Islet of Langerhans (tissue), 1 donor: Measurements from ENCODE around the gene FMO5.
"Not testable (repeated sequence)": the region's sequence is repeated elsewhere in the genome, so short reads cannot be mapped to it uniquely, and the experiment has no call there.

Experiments used
- FAIRE-seq: peaks from one replicate; lab custom pipeline; 2011; peaks lifted over from hg19 to GRCh38; lab: Jason Lieb, UNC

FMO5 gene, protein sequence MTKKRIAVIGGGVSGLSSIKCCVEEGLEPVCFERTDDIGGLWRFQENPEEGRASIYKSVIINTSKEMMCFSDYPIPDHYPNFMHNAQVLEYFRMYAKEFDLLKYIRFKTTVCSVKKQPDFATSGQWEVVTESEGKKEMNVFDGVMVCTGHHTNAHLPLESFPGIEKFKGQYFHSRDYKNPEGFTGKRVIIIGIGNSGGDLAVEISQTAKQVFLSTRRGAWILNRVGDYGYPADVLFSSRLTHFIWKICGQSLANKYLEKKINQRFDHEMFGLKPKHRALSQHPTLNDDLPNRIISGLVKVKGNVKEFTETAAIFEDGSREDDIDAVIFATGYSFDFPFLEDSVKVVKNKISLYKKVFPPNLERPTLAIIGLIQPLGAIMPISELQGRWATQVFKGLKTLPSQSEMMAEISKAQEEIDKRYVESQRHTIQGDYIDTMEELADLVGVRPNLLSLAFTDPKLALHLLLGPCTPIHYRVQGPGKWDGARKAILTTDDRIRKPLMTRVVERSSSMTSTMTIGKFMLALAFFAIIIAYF

DNA sequence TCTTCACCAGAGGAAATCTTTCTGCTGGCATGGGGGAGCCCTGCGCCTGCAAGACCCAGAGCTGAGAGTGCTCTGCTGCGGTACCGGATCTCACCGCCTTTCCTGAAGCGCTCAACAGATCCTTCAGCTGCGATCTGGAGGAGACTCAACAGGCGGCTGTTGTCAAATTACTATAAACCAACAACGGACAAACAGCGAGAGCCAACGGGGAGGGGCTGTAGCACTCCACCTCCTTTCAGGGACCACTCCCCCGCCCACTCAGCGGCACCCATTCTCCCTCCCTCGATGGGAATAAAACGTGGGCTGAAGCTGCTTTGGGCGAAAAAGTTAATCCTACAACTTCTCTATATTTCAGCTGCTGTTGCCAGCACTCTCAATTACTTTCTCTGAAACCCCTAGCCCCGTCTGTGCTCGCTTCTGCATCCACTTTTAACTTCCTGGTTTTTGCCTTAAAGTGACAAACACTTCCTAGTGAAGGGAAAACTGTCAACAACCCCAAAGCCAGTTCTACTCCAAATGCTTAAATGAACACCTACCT lies at the start of gene FMO5:
FMO5 (minus strand) TSS at position 147 of the 538 bp plus-strand sequence. CDS start 310 bp downstream, outside the sequence.
- FAIRE-seq, result no peak

DNA sequence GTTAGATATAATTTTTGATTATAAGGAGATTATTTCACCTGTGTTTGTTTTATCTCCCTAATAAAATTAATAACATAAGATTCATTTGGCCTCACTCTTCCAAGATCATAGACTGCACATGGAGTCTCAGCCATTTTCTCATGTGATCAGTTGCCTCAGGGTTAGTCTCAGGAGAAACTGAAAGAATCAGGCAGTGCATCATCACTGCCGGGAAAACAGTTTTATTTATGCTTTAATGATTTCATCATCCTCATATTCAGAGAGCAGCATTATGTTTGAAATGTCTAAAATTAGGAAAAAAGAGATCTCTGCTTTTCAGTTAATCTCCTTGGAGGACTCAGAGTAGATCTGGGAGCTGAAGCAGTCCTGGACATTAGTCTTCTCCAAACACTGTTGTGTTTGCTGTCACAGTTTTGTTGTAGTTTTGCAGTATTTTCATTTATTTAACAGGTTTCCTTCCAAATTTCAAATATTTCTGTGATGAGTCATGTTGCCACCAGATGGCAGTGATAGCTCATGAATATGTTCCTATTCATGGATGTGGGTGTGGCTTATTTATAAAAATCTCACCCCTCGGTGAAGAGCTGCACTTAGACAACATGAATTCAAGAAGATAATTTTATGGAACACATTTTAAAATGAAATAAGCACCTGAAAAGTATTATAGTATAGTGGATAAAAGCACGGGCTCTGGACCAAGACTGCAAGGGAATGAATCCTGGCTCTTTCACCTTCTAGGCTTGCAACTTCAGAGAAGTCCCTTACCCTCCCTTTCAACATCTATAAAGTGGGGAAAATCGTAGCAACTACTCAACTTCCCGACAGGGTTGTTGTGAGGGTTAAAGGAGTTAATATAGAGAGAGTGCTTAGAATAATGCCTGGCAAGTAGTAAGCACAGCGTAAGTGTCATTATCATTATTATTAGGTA lies 48.5 kb upstream of the FMO5 start:
- FAIRE-seq, result peak; percentile 87

DNA sequence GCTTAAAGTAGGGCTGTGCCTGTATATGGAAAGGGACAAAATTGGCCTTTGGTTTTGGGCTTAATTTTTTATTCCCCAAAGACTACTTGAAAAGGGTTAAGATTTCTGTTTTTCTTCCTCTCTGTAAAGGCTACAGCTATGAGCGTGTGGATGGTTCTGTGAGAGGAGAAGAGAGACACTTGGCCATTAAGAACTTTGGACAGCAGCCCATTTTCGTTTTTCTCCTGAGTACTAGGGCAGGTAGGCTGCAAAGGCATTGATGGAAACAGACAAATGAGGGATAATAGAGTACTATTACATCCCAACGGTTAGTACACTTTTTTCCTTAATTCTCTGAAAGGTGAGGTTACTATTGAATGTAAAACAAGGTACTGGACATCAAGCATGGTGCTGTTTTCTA lies 46.9 kb upstream of the FMO5 start:
- no peak for FAIRE-seq

DNA sequence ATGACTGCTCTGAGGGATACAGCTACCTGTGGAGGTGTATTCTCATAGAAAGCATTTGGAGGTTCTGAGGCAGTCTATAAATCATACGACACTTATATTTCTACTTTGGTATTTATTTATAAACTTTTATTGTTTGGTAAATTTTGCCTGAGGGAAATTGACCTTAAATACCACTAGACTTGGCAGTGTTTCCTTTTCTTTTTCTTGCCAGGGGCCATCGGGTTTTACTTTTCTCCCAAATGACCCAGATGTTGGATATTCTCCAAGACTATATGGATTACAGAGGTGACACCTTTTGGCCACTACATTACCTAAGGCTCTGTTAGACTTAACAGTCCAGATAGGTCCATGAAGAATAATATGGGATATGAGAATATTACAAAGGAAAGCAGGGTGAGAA lies 45.6 kb upstream of the FMO5 start:
- no peak for FAIRE-seq

DNA sequence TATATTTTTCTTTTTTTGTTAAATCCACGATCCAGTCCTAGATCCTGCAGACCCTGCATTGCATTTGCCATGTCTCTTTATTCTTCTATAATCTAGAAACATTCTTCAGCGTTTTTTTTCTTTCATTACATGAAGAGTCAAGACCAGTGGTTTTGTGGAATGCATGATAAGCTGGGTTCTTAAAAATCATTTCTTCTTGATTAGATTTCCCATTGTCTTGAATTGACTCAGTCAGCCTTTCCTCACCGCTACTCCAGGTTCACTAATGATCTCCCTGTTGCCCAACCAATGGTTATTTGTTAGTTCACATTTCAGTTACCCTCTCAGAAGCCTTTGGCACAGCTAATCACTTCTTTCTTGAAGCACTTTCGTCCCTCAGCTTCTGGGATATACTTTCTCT lies 42.6 kb upstream of the FMO5 start:
- no peak for FAIRE-seq

DNA sequence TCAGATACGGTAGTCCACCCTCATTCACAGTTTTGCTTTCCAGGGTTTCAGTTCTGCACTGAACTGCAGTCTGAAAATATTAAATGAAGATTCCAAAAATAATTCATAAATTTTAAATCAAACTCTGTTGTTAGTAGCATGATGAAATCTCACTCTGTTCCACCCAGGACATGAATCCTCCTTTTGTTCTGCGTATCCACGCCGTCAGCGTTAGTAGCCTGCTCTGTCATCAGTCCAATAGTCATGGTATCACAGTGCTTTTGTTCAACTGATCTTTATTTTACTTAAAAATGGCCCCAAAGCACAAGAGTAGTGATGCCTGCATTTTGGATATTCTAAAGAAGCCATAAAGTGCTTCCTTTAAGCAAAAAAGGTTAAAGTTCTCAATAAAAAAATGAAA lies 41.2 kb upstream of the FMO5 start:
- no peak for FAIRE-seq

DNA sequence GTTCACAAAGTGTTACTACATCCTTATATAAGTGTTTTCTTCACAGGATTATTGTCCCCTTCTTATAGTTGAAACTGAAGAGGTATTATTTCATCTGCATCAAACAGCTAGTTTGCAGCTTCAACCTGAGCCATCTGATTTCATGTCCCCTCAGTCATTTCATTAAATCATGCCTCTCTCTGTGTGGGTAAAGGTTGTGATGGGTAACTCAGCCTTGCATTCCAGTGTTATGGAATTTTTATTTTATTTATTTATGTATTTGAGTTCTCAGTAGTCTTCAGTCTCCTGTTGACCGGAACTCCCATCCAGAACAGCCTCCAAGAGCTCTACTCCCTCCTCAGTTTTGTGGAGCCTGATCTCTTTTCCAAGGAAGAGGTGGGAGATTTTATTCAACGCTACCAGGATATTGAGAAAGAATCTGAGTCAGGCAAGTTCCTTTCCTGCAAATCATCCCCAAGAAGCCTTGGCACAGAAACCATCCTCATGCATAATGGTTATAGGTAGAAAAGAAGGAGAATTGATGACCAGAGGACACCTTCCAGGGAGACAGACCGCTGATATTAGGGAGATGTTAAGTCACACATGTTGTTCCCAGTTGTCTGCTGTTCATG lies 39.1 kb upstream of the FMO5 start:
- FAIRE-seq, result no peak

DNA sequence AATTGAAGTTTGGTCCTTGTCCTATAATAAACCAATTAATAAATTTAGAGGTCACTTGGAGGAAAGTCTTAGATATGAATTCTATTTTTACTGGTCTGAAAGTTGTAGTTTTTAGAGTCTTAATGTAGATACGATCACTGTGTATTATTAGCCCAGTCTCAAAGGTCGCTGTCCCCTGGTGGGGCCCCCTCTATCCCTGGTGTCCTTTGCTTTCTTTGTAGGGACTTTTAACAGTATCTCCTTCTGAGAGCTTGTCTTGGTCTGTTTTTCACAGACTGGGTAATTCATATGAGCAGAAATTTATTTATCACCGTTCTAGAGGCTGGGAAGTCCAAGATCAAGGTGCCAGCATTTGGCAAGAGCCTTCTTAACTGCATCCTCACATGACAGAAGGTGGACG lies 35.8 kb upstream of the FMO5 start:
- no peak for FAIRE-seq

DNA sequence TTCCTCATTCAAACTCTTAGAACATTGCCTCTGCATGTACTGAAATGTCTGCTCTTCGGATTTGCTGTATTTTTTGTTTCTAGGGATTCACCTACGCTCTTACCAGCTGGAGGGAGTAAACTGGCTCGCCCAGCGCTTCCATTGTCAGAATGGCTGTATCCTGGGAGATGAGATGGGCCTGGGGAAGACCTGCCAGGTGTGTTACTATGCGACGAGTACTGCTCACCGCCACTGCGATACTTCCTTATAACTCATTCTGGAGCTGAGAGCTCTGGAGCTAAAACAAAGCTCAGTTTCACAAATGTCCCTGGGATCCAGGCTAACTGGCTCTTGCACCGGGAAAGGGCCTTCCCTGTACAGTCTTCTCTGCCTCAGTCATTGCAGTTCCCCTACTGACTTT lies 27.4 kb upstream of the FMO5 start:
- FAIRE-seq, result no peak

DNA sequence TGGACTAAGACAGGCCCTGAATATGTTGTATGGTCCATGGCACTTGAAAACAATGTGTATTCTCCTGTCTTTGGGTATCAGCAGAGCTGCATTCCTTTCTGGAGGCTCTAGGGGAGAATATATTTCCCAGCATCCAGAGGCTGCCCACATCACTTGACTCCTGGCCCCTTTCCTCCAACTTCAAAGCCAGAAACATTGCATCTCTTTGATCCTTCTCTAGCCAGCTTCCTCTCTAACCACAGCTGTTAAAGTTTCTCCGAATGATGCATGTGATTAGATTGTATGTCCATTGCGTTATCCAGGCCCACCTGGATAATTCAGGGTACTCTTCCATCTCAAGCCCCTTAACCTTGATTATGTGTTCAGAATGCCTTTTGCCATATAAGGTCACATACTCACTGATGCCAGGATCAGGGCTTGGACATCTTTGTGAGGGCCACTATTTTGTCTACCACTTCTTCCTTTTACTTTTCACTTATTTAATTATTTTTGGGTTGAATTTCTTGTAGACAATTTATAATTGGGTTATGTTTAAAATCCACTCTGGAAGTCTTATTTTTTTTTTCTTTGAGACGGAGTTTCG lies 22.6 kb upstream of the FMO5 start:
- no peak for FAIRE-seq

DNA sequence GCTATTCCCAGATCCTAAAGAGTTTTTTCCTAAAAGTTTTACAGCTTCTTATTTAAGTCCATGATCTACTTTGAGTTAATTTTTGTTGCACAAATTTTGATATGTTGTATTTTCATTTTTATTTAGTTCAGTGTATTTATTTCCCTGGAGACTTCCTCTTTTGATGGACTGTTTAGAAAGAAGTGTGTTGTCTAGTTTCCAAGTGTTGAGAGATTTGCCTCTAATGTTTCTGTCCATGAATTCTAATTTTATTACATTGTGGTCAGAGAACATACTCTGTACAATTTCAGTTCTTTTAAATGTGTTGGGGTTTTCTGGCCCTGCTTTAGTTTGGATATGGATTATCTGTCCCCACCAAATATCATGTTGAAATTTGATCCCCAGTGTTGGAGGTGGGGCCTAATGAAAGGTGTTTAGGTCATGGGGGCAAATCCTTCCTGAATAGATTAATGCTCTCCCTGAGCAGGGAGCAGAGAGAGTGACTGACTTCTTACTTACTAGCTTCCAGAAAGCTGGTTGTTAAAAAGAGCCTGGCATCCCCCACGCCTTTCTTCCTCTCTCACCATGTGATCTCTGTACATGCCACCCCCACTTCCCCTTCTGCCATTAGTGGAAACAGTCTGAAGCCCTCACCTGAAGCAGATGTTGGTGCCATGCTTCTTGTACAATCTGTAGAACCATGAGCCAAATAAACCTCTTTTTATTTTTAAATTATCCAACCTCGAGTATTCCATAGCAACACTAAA lies 21.9 kb upstream of the FMO5 start:
- no peak for FAIRE-seq

DNA sequence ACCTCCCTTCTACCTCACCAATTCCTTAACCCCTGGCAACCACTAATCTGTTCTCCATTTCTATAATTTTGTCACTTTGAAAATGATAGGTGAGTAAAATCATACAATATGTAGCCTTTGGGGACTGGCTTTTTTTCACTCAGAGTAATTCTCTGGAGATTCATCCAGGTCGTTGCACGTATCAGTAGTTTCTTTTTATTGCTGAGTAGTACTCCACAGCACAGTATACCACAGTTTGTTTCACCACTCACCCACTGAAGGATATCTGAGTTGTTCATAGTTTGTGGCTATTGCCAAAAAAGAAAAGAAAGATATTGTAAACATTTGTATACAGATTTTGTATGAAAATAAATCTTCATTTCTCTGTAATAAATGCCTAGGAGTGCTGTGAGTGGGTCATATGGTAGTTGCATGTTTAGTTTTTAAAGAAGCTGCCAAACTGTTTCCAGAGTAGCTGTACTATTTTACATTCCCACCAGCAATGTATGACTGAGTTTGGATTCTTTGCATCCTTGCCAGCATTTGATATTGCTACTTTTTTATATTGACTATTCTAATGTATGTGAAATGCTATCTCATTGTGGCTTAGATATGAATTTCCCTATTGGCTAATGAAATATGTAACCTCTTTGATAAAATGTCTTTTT lies 21.0 kb upstream of the FMO5 start:
- no peak for FAIRE-seq

DNA sequence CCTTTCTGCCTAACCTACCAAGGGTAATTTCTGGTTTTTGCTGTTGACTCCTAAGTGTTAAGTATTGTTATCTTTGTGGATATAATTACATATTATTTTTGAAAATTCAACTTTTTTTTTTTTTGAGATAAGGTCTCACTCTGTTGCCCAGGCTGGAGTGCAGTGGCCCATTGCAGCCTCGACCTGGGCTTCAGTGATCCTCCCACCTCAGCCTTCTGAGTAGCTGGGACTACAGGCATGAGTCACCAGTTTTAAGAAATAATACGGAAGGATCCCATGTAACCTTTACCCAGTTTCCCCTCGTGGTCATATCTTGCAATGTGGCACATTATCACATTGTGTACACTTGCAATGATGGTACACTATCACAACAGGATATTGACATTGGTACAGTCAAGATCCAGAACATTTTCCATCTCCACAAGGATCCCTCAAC lies 20.5 kb upstream of the FMO5 start:
- FAIRE-seq, result no peak

DNA sequence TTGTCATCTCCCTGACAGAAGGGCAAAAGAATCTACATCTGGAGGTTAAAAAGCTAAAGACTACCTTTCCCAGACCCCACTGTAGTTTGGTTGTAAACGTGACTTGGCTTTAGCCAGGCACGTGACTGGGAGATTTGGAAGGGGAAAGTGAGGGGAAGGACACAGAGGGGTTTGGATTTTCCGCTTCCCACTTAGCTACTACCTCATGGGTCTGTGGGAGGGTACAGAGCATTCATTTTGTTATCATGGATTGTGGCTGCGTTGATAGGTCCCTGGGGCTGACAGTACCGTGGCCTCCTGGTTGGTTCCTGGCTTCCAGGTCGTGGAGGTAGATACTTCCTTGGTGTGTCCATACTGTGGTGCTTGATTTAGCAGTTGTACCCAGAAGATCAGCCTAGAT lies 20.0 kb upstream of the FMO5 start:
- no peak for FAIRE-seq

DNA sequence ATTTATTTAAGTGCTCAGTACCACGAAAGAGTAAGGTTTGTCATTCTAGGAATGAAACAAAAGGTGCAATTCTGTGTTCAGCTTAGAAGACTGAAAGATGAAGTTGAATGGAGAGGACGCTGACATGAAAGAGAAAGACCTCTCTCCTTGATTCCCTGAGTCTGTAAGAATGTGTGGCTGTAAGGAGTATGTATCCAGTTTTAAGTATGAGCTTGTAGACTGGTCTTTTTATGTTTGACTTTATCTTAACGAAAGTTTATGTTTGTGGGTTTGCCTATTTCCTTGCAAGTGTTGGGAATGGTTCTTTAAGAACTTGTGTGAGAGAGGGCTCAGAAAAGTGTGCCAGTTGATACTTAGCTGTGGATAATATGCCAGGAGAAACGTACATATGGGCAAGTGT lies 18.7 kb upstream of the FMO5 start:
- FAIRE-seq, result no peak

DNA sequence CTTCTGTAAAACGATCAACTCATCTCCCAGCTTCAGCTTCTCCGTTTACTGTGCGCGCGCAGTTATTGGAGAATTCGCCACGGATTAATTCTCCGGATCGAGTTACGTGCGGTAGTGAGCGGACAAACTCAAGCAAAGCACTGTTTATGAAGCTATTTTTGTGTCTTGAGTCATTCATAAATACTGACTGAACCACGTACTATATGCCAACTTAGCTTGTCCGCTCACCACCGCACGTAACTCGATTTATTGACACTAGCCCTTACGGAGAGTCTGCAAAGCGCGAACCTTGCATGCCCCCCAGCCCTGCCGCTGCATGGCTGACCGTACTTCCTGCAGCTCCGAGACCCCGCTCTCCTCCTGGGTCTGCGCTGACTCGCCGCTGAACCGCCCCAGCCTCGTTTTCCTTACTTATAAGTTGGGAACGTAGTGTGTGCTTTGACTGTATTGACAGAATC lies 18.1 kb upstream of the FMO5 start:
- FAIRE-seq, result no peak

DNA sequence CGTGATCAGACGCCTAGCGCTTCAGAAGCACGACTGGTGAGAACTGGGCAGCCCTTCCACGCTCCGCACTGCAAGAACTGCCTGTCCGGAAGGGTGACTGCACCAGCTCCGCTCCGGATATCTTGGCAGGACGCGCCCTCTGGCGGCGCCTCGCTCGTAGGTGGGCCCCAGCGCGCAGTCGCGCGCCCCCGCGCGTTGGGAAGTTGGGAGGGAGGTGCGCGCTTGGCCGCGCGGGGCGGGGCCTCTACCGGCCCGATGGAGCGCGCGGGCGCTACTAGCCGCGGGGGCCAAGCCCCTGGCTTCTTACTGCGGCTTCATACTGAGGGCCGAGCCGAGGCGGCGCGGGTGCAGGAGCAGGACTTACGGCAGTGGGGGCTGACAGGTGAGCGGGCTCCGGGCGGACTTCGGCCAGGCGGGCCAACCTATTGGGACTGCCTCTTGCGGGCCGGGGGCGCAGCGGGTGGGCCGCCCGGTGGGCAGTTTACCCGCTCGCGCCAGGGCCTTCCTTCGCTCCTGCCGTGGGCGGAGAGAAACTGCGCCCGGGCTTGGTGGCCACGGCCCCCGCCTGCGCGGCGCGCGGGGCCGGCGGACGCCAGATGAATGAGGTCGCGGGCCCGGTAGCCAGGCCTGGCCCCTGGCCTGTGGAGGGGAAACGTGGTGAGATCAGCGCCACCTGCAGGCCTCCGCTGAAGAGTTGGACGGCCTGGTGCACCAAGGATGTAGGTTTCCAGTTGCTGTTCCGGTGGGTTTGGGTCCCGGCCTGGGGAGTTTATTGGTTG lies 17.5 kb upstream of the FMO5 start, which contains the start of gene CHD1L:
CHD1L (plus strand) TSS at position 236 of the 779 bp plus-strand sequence; CDS start at position 256, 20 bp downstream.
- no peak for FAIRE-seq

DNA sequence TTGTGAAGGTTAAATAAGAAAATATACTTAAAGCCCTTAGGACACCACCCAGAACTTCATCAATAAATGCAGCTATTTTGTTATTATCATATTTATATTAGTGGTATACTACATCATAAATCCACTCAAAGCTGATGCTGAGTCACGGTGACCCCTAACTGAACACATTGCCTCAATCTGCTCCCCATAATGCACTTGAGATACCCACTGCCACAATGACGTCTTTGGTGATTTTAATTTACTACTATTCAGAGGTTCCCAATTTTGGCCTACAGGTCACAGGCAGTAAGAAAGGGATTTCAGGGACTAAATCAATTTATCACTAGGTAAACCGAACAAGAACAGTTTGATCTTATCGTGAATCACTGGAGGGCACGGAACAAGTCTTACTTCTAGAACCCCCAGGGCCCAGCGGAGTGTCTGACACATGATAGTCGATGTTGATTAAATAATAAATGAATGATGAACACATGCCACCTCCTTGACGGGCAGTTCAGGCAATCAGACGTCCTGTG lies 16.9 kb upstream of the FMO5 start:
- FAIRE-seq, result no peak

DNA sequence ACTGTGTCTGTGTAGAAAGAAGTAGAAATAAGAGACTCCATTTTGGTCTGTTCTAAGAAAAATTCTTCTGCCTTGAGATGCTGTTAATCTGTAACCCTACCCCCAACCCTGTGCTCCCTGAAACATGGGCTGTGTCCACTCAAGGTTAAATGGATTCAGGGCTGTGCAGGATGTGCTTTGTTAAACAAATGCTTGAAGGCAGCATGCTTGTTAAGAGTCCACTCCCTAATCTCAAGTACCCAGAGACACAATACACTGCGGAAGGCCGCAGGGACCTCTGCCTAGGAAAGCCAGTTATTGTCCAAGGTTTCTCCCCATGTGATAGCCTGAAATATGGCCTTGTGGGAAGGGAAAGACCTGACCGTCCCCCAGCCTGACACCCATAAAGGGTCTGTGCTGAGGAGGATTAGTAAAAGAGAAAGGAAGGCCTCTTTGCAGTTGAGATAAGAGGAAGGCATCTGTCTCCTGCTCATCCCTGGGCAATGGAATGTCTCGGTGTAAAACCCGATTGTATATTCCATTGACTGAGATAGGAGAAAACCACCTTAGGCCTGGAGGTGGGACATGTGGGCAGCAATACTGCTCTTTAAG lies 15.1 kb upstream of the FMO5 start:
- not testable (repeated sequence) for FAIRE-seq
